K562 (cell line): ENCODE measurements around the gene CMTR1. TPM values are rescaled to one million over a fixed set of nuclear protein-coding genes. Genes with fewer than 3 reads are reported as not detected.

ENCODE experiments used
- ATAC-seq: fragments of 200-7000 bp; cut with Tn5 transposase; 3 replicates; pipeline ENCODE4 v1.9.1; 2020; ENCODE audit warnings: moderate library complexity
- BruUV-seq: library from RNA; stranded (reverse); fragments of 400-500 nt; replicated peaks from 2 replicates; lab custom pipeline; 2021; lab: Mats Ljungman, UMichigan
- CTCF ChIA-PET: fragments of 300-600 bp; formaldehyde crosslinking; extraction: SDS; loops from one replicate; lab custom pipeline; 2021; ENCODE audit warnings: low intra/inter-chr PET ratio; lab: Yijun Ruan, JAX
- POLR2A ChIA-PET: fragments of 300-600, 350-650 bp; sonication (Branson Sonifier 250); formaldehyde crosslinking; extraction: SDS; loops from one replicate; lab custom pipeline; 2021; ENCODE audit warnings: antibody characterized with exemption, inconsistent platforms; lab: Yijun Ruan, JAX
- DNase-seq, 4 experiments: peaks; one replicate each; pipeline versions ENCODE4 v3.0.0 to v3.0.0-alpha.2; 2011 to 2018; ENCODE audit warnings: low spot score in 3 of 4, mixed read lengths in 3 of 4; ENCODE audit errors: extremely low read depth in 1 of 4
- FAIRE-seq: peaks from 2 replicates; lab custom pipeline; 2011; peaks lifted over from hg19 to GRCh38; lab: Jason Lieb, UNC
- H2AFZ ChIP-seq: 2 replicates; pipeline ENCODE4 v1.6.0; 2011; ENCODE audit warnings: low read depth, low read length, control low read depth, inconsistent platforms
- H3K27ac ChIP-seq: fragments of 200-600 bp; 3 replicates; pipeline ENCODE4 v1.8.0; 2011; ENCODE audit warnings: low read depth, mild to moderate bottlenecking, control low read depth, inconsistent platforms, low read length, moderate library complexity, mixed read lengths; ENCODE audit errors: extremely low read depth
- H3K27me3 ChIP-seq, 2 experiments: fragments of 300-600 bp in 1 of 2; 2 replicates in 1 of 2; 3 replicates in 1 of 2; pipeline versions ENCODE4 v1.6.0 to v1.8.0; 2011; ENCODE audit warnings: inconsistent platforms in 2 of 2, low read length in 2 of 2, mild to moderate bottlenecking in 1 of 2, mixed read lengths in 1 of 2, moderate library complexity in 1 of 2; ENCODE audit not compliant: control insufficient read depth in 2 of 2, insufficient read depth in 2 of 2
- H3K36me3 ChIP-seq: fragments of 300-600 bp; 3 replicates; pipeline ENCODE4 v1.8.0; 2011; ENCODE audit warnings: mild to moderate bottlenecking, low read length, inconsistent platforms; ENCODE audit not compliant: control insufficient read depth, insufficient read depth
- H3K4me1 ChIP-seq, 2 experiments: fragments of 200-600 bp in 1 of 2; replicated peaks in 1 of 2; 2 replicates in 1 of 2; 3 replicates in 1 of 2; pipeline versions ENCODE4 v1.5.1 to v1.8.0; 2011; ENCODE audit warnings: inconsistent platforms in 2 of 2, low read length in 2 of 2, mild to moderate bottlenecking in 1 of 2, mixed read lengths in 1 of 2, moderate library complexity in 1 of 2; ENCODE audit not compliant: control insufficient read depth in 2 of 2, insufficient read depth in 2 of 2
- H3K4me2 ChIP-seq: 2 replicates; pipeline ENCODE4 v1.6.1; 2011; ENCODE audit warnings: low read length, control low read depth, inconsistent platforms, mixed read lengths; ENCODE audit not compliant: insufficient read depth
- H3K4me3 ChIP-seq: fragments of 200-600 bp; sonication (generic), shearing (Covaris generic); 2 replicates; pipeline ENCODE4 v1.5.1; 2016; ENCODE audit warnings: control low read depth, inconsistent platforms
- H3K79me2 ChIP-seq: fragments of 200-600 bp; 3 replicates; pipeline ENCODE4 v1.8.0; 2011; ENCODE audit warnings: low read length, inconsistent platforms; ENCODE audit not compliant: control insufficient read depth, insufficient read depth
- H3K9ac ChIP-seq, 2 experiments: 2 replicates each; pipeline versions ENCODE4 v1.6.0 to v1.6.1; 2011; ENCODE audit warnings: low read depth in 2 of 2, low read length in 2 of 2, control low read depth in 1 of 2, inconsistent platforms in 1 of 2, mild to moderate bottlenecking in 1 of 2, mixed read lengths in 1 of 2; ENCODE audit not compliant: insufficient read depth in 1 of 2
- H3K9me1 ChIP-seq: one replicate; pipeline ENCODE4 v1.6.0; 2011; ENCODE audit warnings: inconsistent platforms, mild to moderate bottlenecking, low read length, moderate library complexity; ENCODE audit not compliant: control insufficient read depth, insufficient read depth
- H3K9me3 ChIP-seq: replicated peaks from 2 replicates; pipeline ENCODE4 v1.5.1; 2011; ENCODE audit warnings: low read depth, low read length, inconsistent platforms; ENCODE audit not compliant: control insufficient read depth, insufficient read depth
- H4K20me1 ChIP-seq: replicated peaks from 2 replicates; pipeline ENCODE4 v1.6.1; 2011; ENCODE audit warnings: low read length, inconsistent platforms, mixed read lengths; ENCODE audit not compliant: control insufficient read depth, insufficient read depth
- CBFB ChIP-seq: sonication (generic); formaldehyde crosslinking; IDR thresholded peaks from 2 replicates; pipeline ENCODE4 v1.4.0; 2020; ENCODE audit warnings: mild to moderate bottlenecking, missing genetic modification reagents
- CREBBP ChIP-seq: IDR thresholded peaks from one replicate; pipeline ENCODE4 v1.6.1; 2012; ENCODE audit warnings: low read depth, mild to moderate bottlenecking, control low read depth, inconsistent platforms, low read length
- DDX20 ChIP-seq: fragments of 450-650 bp; IDR thresholded peaks from 2 replicates; pipeline ENCODE4 v1.6.1; 2016; ENCODE audit warnings: missing genetic modification characterization, low read depth, mild to moderate bottlenecking, missing compliant biosample characterization, moderate library complexity
- RNF2 ChIP-seq: sonication (generic); IDR thresholded peaks from 2 replicates; pipeline ENCODE4 v1.6.1; 2016
- SIN3A ChIP-seq, 2 experiments: fragments of 150-350 bp in 1 of 2; IDR thresholded peaks; 2 replicates each; pipeline ENCODE4 v1.6.1; 2011 to 2016; ENCODE audit warnings: borderline replicate concordance in 2 of 2, low read depth in 2 of 2, low read length in 2 of 2, mild to moderate bottlenecking in 2 of 2, moderate library complexity in 2 of 2; ENCODE audit not compliant: control insufficient read depth in 1 of 2
- SRF ChIP-seq, 2 experiments: fragments of 250-450, 450-650 bp in 1 of 2; sonication (Bioruptor Pico) in 1 of 2; sonication (generic) in 1 of 2; formaldehyde crosslinking; IDR thresholded peaks; 2 replicates each; pipeline versions ENCODE4 v1.5.0 to v1.5.1; 2020 to 2022; ENCODE audit warnings: mild to moderate bottlenecking in 1 of 2, missing genetic modification reagents in 1 of 2
- STAT5B ChIP-seq: fragments of 250-450 bp; sonication (Bioruptor Pico); IDR thresholded peaks from 2 replicates; pipeline ENCODE4 v1.8.0; 2021; ENCODE audit warnings: mild to moderate bottlenecking, inconsistent platforms
- ZBTB7A ChIP-seq: IDR thresholded peaks from 2 replicates; pipeline ENCODE4 v1.6.1; 2011; ENCODE audit warnings: low read depth, mild to moderate bottlenecking, low read length, moderate library complexity, borderline replicate concordance; ENCODE audit not compliant: control insufficient read depth
- ZFPM2 ChIP-seq: fragments of 250-450 bp; sonication (Bioruptor Pico); IDR thresholded peaks from 2 replicates; pipeline ENCODE4 v1.5.1; 2022; ENCODE audit warnings: mild to moderate bottlenecking
- ZNF644 ChIP-seq: fragments of 200-800 bp; sonication (Bioruptor generic); IDR thresholded peaks from 2 replicates; pipeline ENCODE4 v1.6.1; 2016; ENCODE audit warnings: low read depth, missing genetic modification characterization, missing compliant biosample characterization
- ZNF717 ChIP-seq: fragments of 250-450 bp; sonication (Bioruptor Pico); IDR thresholded peaks from 2 replicates; pipeline ENCODE4 v1.5.0; 2021
- WGBS: fragments of 100-300 bp; shearing (Covaris generic); methylation state at CpG from one replicate; pipeline ENCODE4 v1.1.6; 2016; ENCODE audit warnings: low coverage, mixed read lengths; ENCODE audit not compliant: insufficient coverage; ENCODE audit errors: missing lambda C conversion rate; 5-methylcytosine and 5-hydroxymethylcytosine counted together
- in situ Hi-C: fragments of 300-500 bp; cut with MboI; formaldehyde crosslinking; loops from 4 replicates; pipeline ENCODE4 v1.15.0; 2018; ENCODE audit warnings: inconsistent platforms, mixed read lengths
- intact Hi-C: fragments of 100-400 bp; cut with micrococcal nuclease; formaldehyde crosslinking; loops from 2 replicates; pipeline ENCODE4 v1.14.2; 2022
- polyA plus RNA-seq, 8 experiments: library from polyadenylated mRNA; depleted of rRNA in 4 of 8; stranded (reverse) in 5 of 8; unstranded in 3 of 8; fragments of >200 nt; fragmentation: Nextera tagmentation in 2 of 8; fragmentation: Illumina TruSeq in 1 of 8; extraction: Ambion mirVana in 2 of 8; extraction: Trizol in 1 of 8; gene quantifications; 2 replicates each; pipeline versions ENCODE4 v1.2.1 to v1.2.3, GENCODE V29; 2011 to 2014; ENCODE audit warnings: inconsistent platforms in 1 of 8, missing spikeins in 1 of 8
- total RNA-seq, 7 experiments: library from RNA; depleted of rRNA in 6 of 7; stranded (reverse); fragments of >200 nt in 6 of 7; fragmentation: Illumina TruSeq in 2 of 7; extraction: Trizol in 2 of 7; gene quantifications; 2 replicates each; pipeline versions ENCODE4 v1.2.1 to v1.2.3, GENCODE V29; 2011 to 2021; ENCODE audit warnings: low replicate concordance in 1 of 7
- TF ChIP-seq, protein P1 (sequence below), 2 experiments: fragments of 200-800 bp in 1 of 2; sonication (Bioruptor generic) in 1 of 2; sonication (generic) in 1 of 2; formaldehyde crosslinking in 1 of 2; IDR thresholded peaks in 1 of 2; conservative IDR thresholded peaks in 1 of 2; 2 replicates each; pipeline versions ENCODE4 v1.5.0 to v1.6.1; 2016 to 2020; ENCODE audit warnings: missing compliant biosample characterization in 1 of 2, missing genetic modification characterization in 1 of 2, missing genetic modification reagents in 1 of 2

Gene CMTR1
- total and polyA plus RNA-seq, 9 of the 15 experiments (the other 6 are each of a cell fraction or from before 2014, with no cell fraction given), result 2.9 to 63.5 (median 49.5) TPM

DNA sequence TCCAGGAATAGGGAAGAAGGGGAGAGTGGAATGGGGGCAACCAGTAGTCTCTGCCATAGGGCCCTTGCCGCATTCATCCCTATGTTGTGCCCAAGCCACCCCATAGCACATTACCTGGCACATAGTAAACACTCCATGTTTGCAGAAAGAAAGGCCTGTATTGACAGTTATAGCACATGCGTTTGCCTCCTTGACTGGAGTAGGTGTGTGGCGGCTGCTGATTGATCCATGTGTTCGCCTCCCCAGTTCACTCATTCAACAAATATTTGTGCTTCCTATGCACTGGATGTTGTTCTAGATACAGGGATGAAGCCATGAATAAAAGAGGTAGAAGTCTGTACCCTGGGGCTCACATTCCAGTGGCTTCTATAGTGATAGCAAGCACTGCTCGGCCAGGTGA lies 86.4 kb downstream of the CMTR1 start:
- H3K79me2 ChIP-seq, result no peaks in the 10 kb centered on the region
- TF ChIP-seq CREBBP, result no peak
- TF ChIP-seq RNF2, result no peak
- TF ChIP-seq SRF (CRISPR knock-in tag; IDR thresholded peaks at IDR 0.05), result no peak
- TF ChIP-seq CBFB (CRISPR knock-in tag), result no peak
- TF ChIP-seq, protein P1, sequence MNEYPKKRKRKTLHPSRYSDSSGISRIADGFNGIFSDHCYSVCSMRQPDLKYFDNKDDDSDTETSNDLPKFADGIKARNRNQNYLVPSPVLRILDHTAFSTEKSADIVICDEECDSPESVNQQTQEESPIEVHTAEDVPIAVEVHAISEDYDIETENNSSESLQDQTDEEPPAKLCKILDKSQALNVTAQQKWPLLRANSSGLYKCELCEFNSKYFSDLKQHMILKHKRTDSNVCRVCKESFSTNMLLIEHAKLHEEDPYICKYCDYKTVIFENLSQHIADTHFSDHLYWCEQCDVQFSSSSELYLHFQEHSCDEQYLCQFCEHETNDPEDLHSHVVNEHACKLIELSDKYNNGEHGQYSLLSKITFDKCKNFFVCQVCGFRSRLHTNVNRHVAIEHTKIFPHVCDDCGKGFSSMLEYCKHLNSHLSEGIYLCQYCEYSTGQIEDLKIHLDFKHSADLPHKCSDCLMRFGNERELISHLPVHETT (CRISPR knock-in tag; conservative IDR thresholded peaks at IDR 0.05 in 1 of 2, IDR thresholded peaks at IDR 0.05 in 1 of 2), result no peak
- no peak for TF ChIP-seq SIN3A (IDR thresholded peaks at IDR 0.05; ENCODE audit: borderline replicate concordance in 2 of 2, control insufficient read depth in 1 of 2, low read depth in 2 of 2, low read length in 2 of 2)
- TF ChIP-seq ZNF644 (tag), result no peak
- no peak for TF ChIP-seq STAT5B (CRISPR knock-in tag)
- TF ChIP-seq ZBTB7A, result no peak
- TF ChIP-seq ZNF717, result no peak
- no peak for TF ChIP-seq DDX20 (tag)
- no peak for TF ChIP-seq ZFPM2 (CRISPR knock-in tag)
- H3K4me1 ChIP-seq, result peaks cover 0 to 3% of the 10 kb centered on the region in 2 experiments; a peak in 1 of 5 replicates
- no peak for ATAC-seq
- no peak overlapping the region for H3K9ac ChIP-seq
- H3K9me3 ChIP-seq, result no peaks in the 10 kb centered on the region
- H3K27ac ChIP-seq, result no peak overlapping the region
- BruUV-seq, result no TSS peak
- no peaks in the 10 kb centered on the region; the same call in 1 of the 2 replicates for H4K20me1 ChIP-seq
- no peak overlapping the region for H2AFZ ChIP-seq
- DNase-seq, result no peak
- H3K4me3 ChIP-seq, result no peak overlapping the region
- ChIA-PET POLR2A (interaction anchor here (0.7 to 1.0 kb wide), 2 partner anchors 58 to 221 kb away, joined by 3 read pairs; no protein-coding TSS in a partner anchor), CTCF (no interaction called here)
- intact Hi-C loops, result no loop called here
- WGBS, result 4% methylated on average over 5 of the region's 5 CpGs
- H3K27me3 ChIP-seq, result peaks cover 49 to 91% of the 10 kb centered on the region in 2 experiments
- H3K4me2 ChIP-seq, result no peak overlapping the region
- no peaks in the 10 kb centered on the region for H3K9me1 ChIP-seq
- no peaks in the 10 kb centered on the region for H3K36me3 ChIP-seq
- FAIRE-seq, result no peak
- in situ Hi-C loops, result no loop called here
